Measurements from ENCODE around the gene LYRM4. TPM values are rescaled to one million over a fixed set of nuclear protein-coding genes. Genes with fewer than 3 reads are reported as not detected.

The LYRM4 gene
- total and polyA plus RNA-seq, 9 of the 15 experiments (the other 6 are each of a cell fraction or from before 2014, with no cell fraction given), result 24.2 to 69.4 (median 41.8) TPM

DNA sequence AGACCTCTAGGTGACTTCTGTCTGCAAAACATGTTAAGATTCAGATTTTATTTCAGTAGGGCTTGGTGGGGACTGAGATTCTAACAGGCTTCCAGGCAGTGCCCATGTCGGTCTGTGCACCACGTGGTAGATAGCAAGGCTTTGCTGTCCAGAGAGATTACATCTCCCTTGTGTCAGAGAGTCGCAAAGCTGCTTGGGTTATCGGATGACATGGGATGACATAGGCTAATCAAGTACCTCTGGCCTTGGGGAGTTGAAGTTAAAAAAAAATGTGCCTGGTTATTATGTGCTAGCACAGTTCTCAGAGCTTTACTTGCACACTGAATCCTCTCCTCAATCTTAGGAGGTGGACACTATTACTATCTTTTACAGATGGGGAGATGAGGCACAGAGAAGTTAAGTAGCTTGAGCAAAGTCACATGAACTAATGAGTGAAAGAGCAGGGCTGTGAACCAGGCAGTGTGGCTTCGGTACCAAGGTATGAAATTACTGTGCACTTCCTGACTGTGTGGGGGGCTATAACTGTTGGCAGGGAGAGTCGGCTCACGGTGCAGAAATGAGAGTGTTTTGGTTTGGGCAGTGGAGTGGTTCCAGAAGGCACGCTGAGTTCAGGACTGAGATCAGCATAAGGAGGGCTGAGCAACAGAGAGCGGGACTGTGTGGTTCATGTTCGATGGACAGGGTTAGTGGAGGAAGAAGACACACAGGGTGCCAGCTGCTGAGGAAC lies 41.6 kb upstream of the LYRM4 start (continued):
- TF ChIP-seq, protein P1, sequence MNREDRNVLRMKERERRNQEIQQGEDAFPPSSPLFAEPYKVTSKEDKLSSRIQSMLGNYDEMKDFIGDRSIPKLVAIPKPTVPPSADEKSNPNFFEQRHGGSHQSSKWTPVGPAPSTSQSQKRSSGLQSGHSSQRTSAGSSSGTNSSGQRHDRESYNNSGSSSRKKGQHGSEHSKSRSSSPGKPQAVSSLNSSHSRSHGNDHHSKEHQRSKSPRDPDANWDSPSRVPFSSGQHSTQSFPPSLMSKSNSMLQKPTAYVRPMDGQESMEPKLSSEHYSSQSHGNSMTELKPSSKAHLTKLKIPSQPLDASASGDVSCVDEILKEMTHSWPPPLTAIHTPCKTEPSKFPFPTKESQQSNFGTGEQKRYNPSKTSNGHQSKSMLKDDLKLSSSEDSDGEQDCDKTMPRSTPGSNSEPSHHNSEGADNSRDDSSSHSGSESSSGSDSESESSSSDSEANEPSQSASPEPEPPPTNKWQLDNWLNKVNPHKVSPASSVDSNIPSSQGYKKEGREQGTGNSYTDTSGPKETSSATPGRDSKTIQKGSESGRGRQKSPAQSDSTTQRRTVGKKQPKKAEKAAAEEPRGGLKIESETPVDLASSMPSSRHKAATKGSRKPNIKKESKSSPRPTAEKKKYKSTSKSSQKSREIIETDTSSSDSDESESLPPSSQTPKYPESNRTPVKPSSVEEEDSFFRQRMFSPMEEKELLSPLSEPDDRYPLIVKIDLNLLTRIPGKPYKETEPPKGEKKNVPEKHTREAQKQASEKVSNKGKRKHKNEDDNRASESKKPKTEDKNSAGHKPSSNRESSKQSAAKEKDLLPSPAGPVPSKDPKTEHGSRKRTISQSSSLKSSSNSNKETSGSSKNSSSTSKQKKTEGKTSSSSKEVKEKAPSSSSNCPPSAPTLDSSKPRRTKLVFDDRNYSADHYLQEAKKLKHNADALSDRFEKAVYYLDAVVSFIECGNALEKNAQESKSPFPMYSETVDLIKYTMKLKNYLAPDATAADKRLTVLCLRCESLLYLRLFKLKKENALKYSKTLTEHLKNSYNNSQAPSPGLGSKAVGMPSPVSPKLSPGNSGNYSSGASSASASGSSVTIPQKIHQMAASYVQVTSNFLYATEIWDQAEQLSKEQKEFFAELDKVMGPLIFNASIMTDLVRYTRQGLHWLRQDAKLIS (CRISPR knock-in tag; IDR thresholded peaks at IDR 0.05), result no peak
- TF ChIP-seq NRF1 (conservative IDR thresholded peaks at IDR 0.05 in 1 of 2, IDR thresholded peaks at IDR 0.05 in 1 of 2) (peak in 1 of 2 experiments; percentile 18; a peak in 1 of 4 replicates), RBM17 (IDR thresholded peaks at IDR 0.05; ENCODE audit: borderline replicate concordance, low read depth, low read length) (no peak), PATZ1 (CRISPR knock-in tag; IDR thresholded peaks at IDR 0.05; ENCODE audit: borderline replicate concordance) (no peak), SRSF9 (IDR thresholded peaks at IDR 0.05; ENCODE audit: borderline replicate concordance, low read depth, low read length) (no peak), EZH2 (IDR thresholded peaks at IDR 0.05; ENCODE audit: borderline replicate concordance, low read depth, low read length) (no peak), TBP (optimal IDR thresholded peaks at IDR 0.05; ENCODE audit: low read depth, low read length) (peak; percentile 23), ZNF57 (CRISPR knock-in tag; IDR thresholded peaks at IDR 0.05) (no peak), HLTF (IDR thresholded peaks at IDR 0.05) (no peak), ZNF431 (CRISPR knock-in tag; IDR thresholded peaks at IDR 0.05) (no peak), BACH1 (tag; IDR thresholded peaks at IDR 0.05) (peak; percentile 37; the same call in 1 of the 2 replicates), POLR3G (IDR thresholded peaks at IDR 0.05; ENCODE audit: extremely low read depth, insufficient read length, insufficient replicate concordance) (no peak), ZC3H8 (IDR thresholded peaks at IDR 0.05) (no peak), THAP7 (CRISPR knock-in tag; IDR thresholded peaks at IDR 0.05) (no peak), SRF (CRISPR knock-in tag; IDR thresholded peaks at IDR 0.05) (no peak), GATAD2A (IDR thresholded peaks at IDR 0.05) (0 out of 2 replicates have a peak, but pooled peaks have one; percentile 16), ZKSCAN3 (CRISPR knock-in tag; IDR thresholded peaks at IDR 0.05) (no peak), FOXK1 (CRISPR knock-in tag; IDR thresholded peaks at IDR 0.05; ENCODE audit: borderline replicate concordance) (no peak), DMBX1 (CRISPR knock-in tag; IDR thresholded peaks at IDR 0.05; ENCODE audit: borderline replicate concordance) (0 out of 2 replicates have a peak, but pooled peaks have one; percentile 20)
- TF ChIP-seq, protein P2, sequence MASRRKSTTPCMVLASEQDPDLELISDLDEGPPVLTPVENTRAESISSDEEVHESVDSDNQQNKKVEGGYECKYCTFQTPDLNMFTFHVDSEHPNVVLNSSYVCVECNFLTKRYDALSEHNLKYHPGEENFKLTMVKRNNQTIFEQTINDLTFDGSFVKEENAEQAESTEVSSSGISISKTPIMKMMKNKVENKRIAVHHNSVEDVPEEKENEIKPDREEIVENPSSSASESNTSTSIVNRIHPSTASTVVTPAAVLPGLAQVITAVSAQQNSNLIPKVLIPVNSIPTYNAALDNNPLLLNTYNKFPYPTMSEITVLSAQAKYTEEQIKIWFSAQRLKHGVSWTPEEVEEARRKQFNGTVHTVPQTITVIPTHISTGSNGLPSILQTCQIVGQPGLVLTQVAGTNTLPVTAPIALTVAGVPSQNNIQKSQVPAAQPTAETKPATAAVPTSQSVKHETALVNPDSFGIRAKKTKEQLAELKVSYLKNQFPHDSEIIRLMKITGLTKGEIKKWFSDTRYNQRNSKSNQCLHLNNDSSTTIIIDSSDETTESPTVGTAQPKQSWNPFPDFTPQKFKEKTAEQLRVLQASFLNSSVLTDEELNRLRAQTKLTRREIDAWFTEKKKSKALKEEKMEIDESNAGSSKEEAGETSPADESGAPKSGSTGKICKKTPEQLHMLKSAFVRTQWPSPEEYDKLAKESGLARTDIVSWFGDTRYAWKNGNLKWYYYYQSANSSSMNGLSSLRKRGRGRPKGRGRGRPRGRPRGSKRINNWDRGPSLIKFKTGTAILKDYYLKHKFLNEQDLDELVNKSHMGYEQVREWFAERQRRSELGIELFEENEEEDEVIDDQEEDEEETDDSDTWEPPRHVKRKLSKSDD (conservative IDR thresholded peaks at IDR 0.05; ENCODE audit: low read length), result no peak

All from K562 (cell line).